Activated naive CD4-positive, alpha-beta T cell treated with anti-CD3 and anti-CD28 coated beads, Interleukin-2, amount 50 U/mL, for 24 hours (primary cell): ENCODE data around the gene EAF1.
"Not testable (repeated sequence)": the region's sequence is repeated elsewhere in the genome, so short reads cannot be mapped to it uniquely, and the experiment has no call there.

ENCODE experiments used
- H3K27ac Mint-ChIP-seq: one replicate; pipeline ENCODE4 v1.8.0; 2021; ENCODE audit warnings: mild to moderate bottlenecking, mixed read lengths
- H3K27me3 Mint-ChIP-seq: one replicate; pipeline ENCODE4 v1.8.0; 2021; ENCODE audit warnings: mixed read lengths
- H3K36me3 Mint-ChIP-seq: one replicate; pipeline ENCODE4 v1.8.0; 2021; ENCODE audit warnings: mixed read lengths
- H3K4me1 Mint-ChIP-seq: one replicate; pipeline ENCODE4 v1.8.0; 2021; ENCODE audit warnings: mixed read lengths
- H3K4me3 Mint-ChIP-seq: one replicate; pipeline ENCODE4 v1.8.0; 2021; ENCODE audit warnings: mild to moderate bottlenecking, mixed read lengths
- H3K9me3 Mint-ChIP-seq: one replicate; pipeline ENCODE4 v1.8.0; 2021; ENCODE audit warnings: mixed read lengths

EAF1 gene

GRCh38 chr3:15453991-15454625, 26.7 kb downstream of the EAF1 start:
- no peak overlapping the region for H3K27ac Mint-ChIP-seq
- no peaks in the 10 kb centered on the region for H3K9me3 Mint-ChIP-seq
- no peaks in the 10 kb centered on the region for H3K36me3 Mint-ChIP-seq
- no peaks in the 10 kb centered on the region for H3K4me1 Mint-ChIP-seq
- H3K27me3 Mint-ChIP-seq, result no peaks in the 10 kb centered on the region
- H3K4me3 Mint-ChIP-seq, result no peak overlapping the region

- H3K4me3 Mint-ChIP-seq, result no peak overlapping the region
- H3K27me3 Mint-ChIP-seq, result no peaks in the 10 kb centered on the region
- H3K9me3 Mint-ChIP-seq, result no peaks in the 10 kb centered on the region
- no peaks in the 10 kb centered on the region for H3K36me3 Mint-ChIP-seq
- H3K27ac Mint-ChIP-seq, result no peak overlapping the region
- H3K4me1 Mint-ChIP-seq, result no peaks in the 10 kb centered on the region
These were observed 27.6 kb downstream of the EAF1 start for GRCh38 chr3:15454965-15455364.

- no peaks in the 10 kb centered on the region for H3K4me1 Mint-ChIP-seq
- H3K4me3 Mint-ChIP-seq, result no peak overlapping the region
- H3K9me3 Mint-ChIP-seq, result no peaks in the 10 kb centered on the region
- no peaks in the 10 kb centered on the region for H3K36me3 Mint-ChIP-seq
- H3K27ac Mint-ChIP-seq, result no peak overlapping the region
- H3K27me3 Mint-ChIP-seq, result no peaks in the 10 kb centered on the region
These were observed 28.4 kb downstream of the EAF1 start for GRCh38 chr3:15455756-15456155.

DNA sequence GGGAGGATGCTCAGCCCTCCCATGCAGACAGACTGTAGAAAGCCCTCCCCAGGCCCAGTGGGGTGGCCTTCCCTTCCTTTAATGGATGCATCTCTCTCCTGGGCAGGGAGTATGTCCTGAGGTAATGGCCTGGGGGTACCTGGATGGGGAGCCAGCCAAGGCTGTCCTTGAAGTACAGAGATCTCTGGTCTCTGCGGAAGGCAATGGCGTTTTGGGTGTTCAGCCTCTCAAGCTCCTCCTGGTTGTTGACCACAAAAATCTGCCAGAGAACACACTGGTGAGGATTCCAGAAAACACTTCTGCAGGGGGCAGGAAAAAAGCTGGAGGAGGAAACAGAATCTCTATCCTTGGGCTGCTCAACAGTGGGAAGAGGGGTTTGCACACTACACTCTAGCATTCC, 28.9 kb downstream of the EAF1 start:
- no peak overlapping the region for H3K4me3 Mint-ChIP-seq
- no peaks in the 10 kb centered on the region for H3K27me3 Mint-ChIP-seq
- H3K27ac Mint-ChIP-seq, result no peak overlapping the region
- H3K4me1 Mint-ChIP-seq, result peaks cover 4% of the 10 kb centered on the region
- no peaks in the 10 kb centered on the region for H3K9me3 Mint-ChIP-seq
- no peaks in the 10 kb centered on the region for H3K36me3 Mint-ChIP-seq

DNA sequence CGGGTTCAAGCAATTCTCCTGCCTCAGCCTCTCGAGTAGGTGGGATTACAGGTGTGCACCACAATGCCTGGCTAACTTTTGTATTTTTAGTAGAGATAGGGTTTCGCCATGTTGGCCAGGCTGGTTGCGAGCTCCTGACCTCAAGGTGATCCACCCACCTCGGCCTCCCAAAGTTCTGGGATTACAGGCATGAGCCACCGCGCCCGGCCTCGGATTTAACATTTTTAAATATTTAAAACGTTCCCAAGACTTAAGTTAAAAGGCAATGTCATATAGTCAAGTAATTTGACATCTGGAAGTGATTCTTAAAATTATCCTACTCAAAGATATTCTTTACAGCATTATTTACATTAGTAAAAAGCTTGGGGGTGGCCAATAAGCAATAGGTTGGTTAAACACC, 29.5 kb downstream of the EAF1 start:
- H3K27me3 Mint-ChIP-seq, H3K27ac Mint-ChIP-seq, H3K4me1 Mint-ChIP-seq, H3K4me3 Mint-ChIP-seq, H3K9me3 Mint-ChIP-seq, H3K36me3 Mint-ChIP-seq: not testable (repeated sequence)

GRCh38 chr3:15458212-15458780, 30.9 kb downstream of the EAF1 start:
- peaks cover 14% of the 10 kb centered on the region for H3K4me1 Mint-ChIP-seq
- H3K4me3 Mint-ChIP-seq, result no peak overlapping the region
- no peaks in the 10 kb centered on the region for H3K36me3 Mint-ChIP-seq
- no peaks in the 10 kb centered on the region for H3K27me3 Mint-ChIP-seq
- H3K27ac Mint-ChIP-seq, result peak overlapping the region; percentile 44
- H3K9me3 Mint-ChIP-seq, result no peaks in the 10 kb centered on the region

GRCh38 chr3:15460891-15461531, 33.6 kb downstream of the EAF1 start:
- Mint-ChIP-seq H3K9me3 (no peaks in the 10 kb centered on the region), H3K4me1 (peaks cover 14% of the 10 kb centered on the region), H3K4me3 (no peak overlapping the region), H3K36me3 (peaks cover 1% of the 10 kb centered on the region), H3K27me3 (no peaks in the 10 kb centered on the region), H3K27ac (no peak overlapping the region)

DNA sequence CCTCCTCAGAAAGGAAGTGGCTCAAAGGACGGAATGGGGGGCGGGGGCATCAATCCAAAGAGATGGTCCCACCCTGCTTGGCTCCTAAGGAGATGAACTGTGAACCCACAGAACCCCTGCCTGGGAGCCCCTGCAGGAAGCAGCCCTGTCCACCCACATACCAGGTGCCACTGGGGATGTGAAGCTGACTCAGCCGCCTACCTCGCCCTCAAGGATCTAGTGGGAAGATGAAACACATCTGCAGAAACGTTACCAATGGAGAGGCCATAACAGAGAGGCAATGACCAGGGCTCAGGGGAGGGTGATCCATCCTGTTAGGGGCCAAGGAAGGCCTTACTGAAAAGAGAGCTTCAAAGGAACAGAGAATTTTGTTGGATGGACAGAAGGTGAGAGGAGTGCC, 35.1 kb downstream of the EAF1 start:
- Mint-ChIP-seq H3K4me3 (peak overlapping the region; percentile 37), H3K4me1 (peaks cover 14% of the 10 kb centered on the region), H3K27ac (no peak overlapping the region), H3K9me3 (no peaks in the 10 kb centered on the region), H3K27me3 (no peaks in the 10 kb centered on the region), H3K36me3 (peaks cover 1% of the 10 kb centered on the region)

GRCh38 chr3:15465876-15466585, 38.6 kb downstream of the EAF1 start:
- Mint-ChIP-seq H3K9me3 (no peaks in the 10 kb centered on the region), H3K27ac (no peak overlapping the region), H3K36me3 (peaks cover 1% of the 10 kb centered on the region), H3K27me3 (no peaks in the 10 kb centered on the region), H3K4me3 (no peak overlapping the region), H3K4me1 (peaks cover 13% of the 10 kb centered on the region)

DNA sequence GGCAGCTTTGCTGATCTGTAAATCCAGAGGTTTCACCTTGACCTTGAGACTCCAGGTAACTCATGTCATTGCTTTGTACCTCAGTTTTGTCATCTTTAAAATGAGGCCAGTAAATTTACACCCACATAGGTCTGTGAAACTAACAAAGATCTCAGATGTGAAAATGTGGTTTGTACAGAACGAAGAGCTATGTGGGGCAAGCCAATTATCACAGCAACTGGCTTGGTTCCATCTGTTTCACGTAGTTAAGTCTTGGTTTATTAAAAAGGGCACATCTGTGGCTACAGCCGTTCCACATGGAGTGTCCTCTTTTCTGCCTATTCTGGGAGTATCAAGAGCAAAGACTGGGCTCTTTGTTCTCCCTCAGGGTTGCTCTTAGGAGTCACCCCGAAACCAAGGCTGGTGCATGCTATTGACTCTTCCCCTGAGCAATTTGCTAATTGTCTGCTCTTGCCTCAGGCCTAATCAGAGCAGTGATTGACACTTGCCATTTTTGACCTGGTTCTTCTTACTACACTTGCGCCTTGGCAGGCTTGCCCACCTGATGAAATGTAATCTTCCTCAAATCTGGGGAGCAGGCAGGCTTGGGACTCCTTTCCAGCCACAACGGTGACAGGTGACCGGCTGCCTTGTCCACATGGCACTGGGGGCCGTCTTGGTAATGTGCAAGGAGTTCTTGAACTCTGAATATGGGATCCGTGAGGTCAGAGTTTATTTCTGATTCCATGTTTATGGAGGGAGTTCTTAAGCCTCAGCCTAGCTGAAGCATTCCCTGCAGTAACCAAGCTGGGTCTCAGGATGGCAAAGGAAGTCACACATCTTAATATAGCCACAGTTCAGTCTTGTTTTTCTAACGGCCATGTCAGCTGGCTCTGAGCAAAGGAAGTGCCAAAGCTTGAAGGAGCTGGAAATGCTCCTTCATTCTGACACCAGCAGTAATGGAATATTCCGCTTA, 40.1 kb downstream of the EAF1 start:
- H3K4me3 Mint-ChIP-seq, result no peak overlapping the region
- peaks cover 2% of the 10 kb centered on the region for H3K4me1 Mint-ChIP-seq

DNA sequence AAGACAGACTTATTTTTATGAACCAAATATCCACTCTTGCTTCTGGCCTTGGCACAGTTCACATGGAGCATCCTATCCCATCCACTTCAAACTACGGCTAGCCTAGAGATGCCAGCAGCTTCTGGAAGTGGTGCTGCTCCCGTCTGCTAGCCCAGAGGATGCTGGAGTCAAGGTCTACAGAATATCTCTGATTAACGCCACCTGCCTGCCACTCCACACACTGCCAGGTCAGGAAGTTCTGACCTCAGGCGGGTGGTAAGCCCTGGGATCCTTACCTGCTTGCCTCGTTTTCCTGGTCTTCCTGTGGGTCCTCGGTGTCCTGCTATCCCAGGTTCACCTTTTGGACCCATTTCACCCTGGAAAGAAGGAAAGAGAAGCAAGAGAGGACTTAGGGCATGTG, 42.9 kb downstream of the EAF1 start:
- H3K4me3 Mint-ChIP-seq, result no peak overlapping the region

More for the DNA sequence above, 40.1 kb downstream of the EAF1 start:
- Mint-ChIP-seq H3K36me3 (peaks cover 3% of the 10 kb centered on the region), H3K27me3 (no peaks in the 10 kb centered on the region), H3K27ac (peak overlapping the region; percentile 11), H3K9me3 (no peaks in the 10 kb centered on the region)

GRCh38 chr3:15470849-15471248, 43.5 kb downstream of the EAF1 start:
- H3K27ac Mint-ChIP-seq, result no peak overlapping the region
- H3K9me3 Mint-ChIP-seq, result no peaks in the 10 kb centered on the region
- no peaks in the 10 kb centered on the region for H3K27me3 Mint-ChIP-seq
- H3K4me1 Mint-ChIP-seq, result no peaks in the 10 kb centered on the region
- no peak overlapping the region for H3K4me3 Mint-ChIP-seq
- peaks cover 2% of the 10 kb centered on the region for H3K36me3 Mint-ChIP-seq

More for the DNA sequence above, 42.9 kb downstream of the EAF1 start:
- H3K9me3 Mint-ChIP-seq, result no peaks in the 10 kb centered on the region
- no peaks in the 10 kb centered on the region for H3K4me1 Mint-ChIP-seq
- H3K27me3 Mint-ChIP-seq, result no peaks in the 10 kb centered on the region
- peaks cover 2% of the 10 kb centered on the region for H3K36me3 Mint-ChIP-seq
- H3K27ac Mint-ChIP-seq, result no peak overlapping the region

DNA sequence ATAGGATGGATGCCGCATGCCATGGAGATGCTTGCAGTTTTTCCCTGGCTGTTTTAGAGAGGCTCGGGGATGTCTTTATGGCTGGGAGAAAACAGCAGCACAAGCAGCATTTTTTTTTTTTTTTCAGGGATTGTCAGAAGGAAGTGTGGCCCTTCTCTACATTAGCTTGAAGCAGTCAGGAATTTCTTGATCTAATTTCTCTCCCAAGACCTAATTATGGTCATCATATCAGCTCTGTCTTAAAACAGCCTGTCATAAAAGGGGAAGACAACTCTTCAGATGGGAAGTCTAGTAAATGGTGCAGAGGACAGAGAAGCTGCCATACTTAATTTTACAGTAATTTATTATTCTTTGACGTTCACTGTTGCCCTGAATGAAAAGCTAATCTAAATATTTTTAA, 44.5 kb downstream of the EAF1 start:
- Mint-ChIP-seq H3K9me3 (no peaks in the 10 kb centered on the region), H3K27me3 (no peaks in the 10 kb centered on the region), H3K4me3 (no peak overlapping the region), H3K27ac (no peak overlapping the region), H3K36me3 (peaks cover 2% of the 10 kb centered on the region), H3K4me1 (no peaks in the 10 kb centered on the region)

- no peaks in the 10 kb centered on the region for H3K4me1 Mint-ChIP-seq
- peaks cover 2% of the 10 kb centered on the region for H3K36me3 Mint-ChIP-seq
- H3K4me3 Mint-ChIP-seq, result no peak overlapping the region
- no peak overlapping the region for H3K27ac Mint-ChIP-seq
- no peaks in the 10 kb centered on the region for H3K27me3 Mint-ChIP-seq
- no peaks in the 10 kb centered on the region for H3K9me3 Mint-ChIP-seq
These were observed 47.8 kb downstream of the EAF1 start for GRCh38 chr3:15475161-15475560.

- Mint-ChIP-seq H3K4me3 (no peak overlapping the region), H3K27me3 (no peaks in the 10 kb centered on the region), H3K4me1 (no peaks in the 10 kb centered on the region), H3K27ac (no peak overlapping the region), H3K9me3 (no peaks in the 10 kb centered on the region), H3K36me3 (peaks cover under 1% of the 10 kb centered on the region)
These were observed 49.0 kb downstream of the EAF1 start for GRCh38 chr3:15476378-15476777.
